ENCODE measurements around the gene ARHGAP21. TPM values are rescaled to one million over a fixed set of nuclear protein-coding genes. Genes with fewer than 3 reads are reported as not detected.
A peak's percentile ranks its signal among the peaks of the same experiment; 100 is the strongest.

Gene ARHGAP21
- total RNA-seq, 1 donor from 2014 or later: 69.7 TPM

GRCh38 chr10:24575481-24576002 is 148.1 kb downstream of the ARHGAP21 start:
- Mint-ChIP-seq H3K36me3 (no peaks in the 10 kb centered on the region), H3K4me1 (ENCODE audit: unreplicated experiment) (peaks cover 11% of the 10 kb centered on the region), H3K27ac (no peak overlapping the region), H3K9me3 (no peaks in the 10 kb centered on the region), H3K27me3 (peaks cover 4% of the 10 kb centered on the region), H3K4me3 (no peak overlapping the region)
- no peak for DNase-seq (ENCODE audit: extremely low spot score, unreplicated experiment)
- TF ChIP-seq CTCF (conservative IDR thresholded peaks at IDR 0.05): no peak

DNA sequence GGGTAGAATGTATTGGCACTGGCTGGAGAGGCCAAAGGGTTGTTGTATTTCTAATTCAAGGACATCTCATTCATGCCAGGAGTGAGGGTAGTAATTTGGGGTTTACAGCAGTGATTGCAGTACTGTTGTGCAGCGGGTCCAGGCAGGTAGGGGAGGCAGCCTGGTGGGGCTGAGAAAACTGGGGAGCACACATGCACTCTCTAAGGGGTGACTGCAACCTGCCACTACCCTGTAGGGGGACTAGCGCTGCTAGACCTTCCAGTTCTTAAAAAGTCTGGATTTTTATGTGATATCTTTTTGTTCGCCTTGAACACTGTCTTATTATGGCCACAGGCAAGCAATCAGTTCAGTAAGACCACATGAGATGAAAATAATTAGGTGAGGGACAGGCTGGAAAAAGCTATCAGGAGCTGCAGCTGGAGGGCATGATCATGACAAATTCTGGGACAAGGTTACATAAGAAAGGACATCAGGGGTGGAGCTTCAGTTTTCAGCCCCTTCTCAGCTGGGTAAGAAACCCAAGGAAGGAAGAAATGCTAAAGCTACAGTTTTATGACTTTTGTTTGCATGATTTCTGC is 149.0 kb downstream of the ARHGAP21 start:
- no peak for DNase-seq (ENCODE audit: extremely low spot score, unreplicated experiment)
- peaks cover 6% of the 10 kb centered on the region for H3K4me1 Mint-ChIP-seq (ENCODE audit: unreplicated experiment)
- H3K9me3 Mint-ChIP-seq: no peaks in the 10 kb centered on the region
- no peak overlapping the region for H3K4me3 Mint-ChIP-seq
- no peak overlapping the region for H3K27ac Mint-ChIP-seq
- peaks cover 4% of the 10 kb centered on the region for H3K27me3 Mint-ChIP-seq
- TF ChIP-seq CTCF (conservative IDR thresholded peaks at IDR 0.05): peak; percentile 27
- H3K36me3 Mint-ChIP-seq: no peaks in the 10 kb centered on the region

GRCh38 chr10:24574161-24574560 is 149.5 kb downstream of the ARHGAP21 start:
- Mint-ChIP-seq H3K4me3 (no peak overlapping the region), H3K9me3 (no peaks in the 10 kb centered on the region)

DNA sequence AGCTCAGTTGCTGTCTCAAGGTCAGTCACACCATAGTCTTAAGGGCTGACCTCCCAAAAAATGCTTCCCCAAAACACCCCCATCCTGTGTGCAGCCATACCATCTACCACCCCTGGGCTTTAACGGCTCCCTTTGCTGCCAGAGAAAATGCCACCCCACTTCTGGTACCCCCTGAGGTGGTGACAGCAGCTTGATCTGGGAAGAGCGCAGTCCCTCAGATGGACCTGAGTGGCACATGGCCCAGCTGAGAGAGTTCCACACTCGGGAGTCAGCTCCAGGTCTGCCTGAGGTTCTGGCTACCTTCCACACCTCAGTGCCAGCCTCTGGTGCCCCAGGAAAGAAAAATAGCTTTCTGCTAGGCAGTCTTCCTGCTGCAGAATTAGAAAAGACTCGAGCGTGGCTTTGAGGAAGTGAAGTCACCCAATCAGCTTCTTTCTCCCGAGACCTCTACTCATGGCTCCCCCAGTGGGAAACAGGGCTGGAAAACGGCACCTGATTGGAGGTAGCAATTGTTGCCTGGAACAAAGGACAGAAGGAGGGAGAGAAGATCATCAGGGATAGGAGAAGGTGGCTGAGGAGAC is 151.7 kb downstream of the ARHGAP21 start:
- H3K36me3 Mint-ChIP-seq: no peaks in the 10 kb centered on the region
- H3K4me3 Mint-ChIP-seq: no peak overlapping the region
- H3K4me1 Mint-ChIP-seq (ENCODE audit: unreplicated experiment): peaks cover 6% of the 10 kb centered on the region
- H3K27me3 Mint-ChIP-seq: peaks cover 4% of the 10 kb centered on the region
- no peak for TF ChIP-seq CTCF (conservative IDR thresholded peaks at IDR 0.05)
- no peaks in the 10 kb centered on the region for H3K9me3 Mint-ChIP-seq
- no peak for DNase-seq (ENCODE audit: extremely low spot score, unreplicated experiment)
- H3K27ac Mint-ChIP-seq: no peak overlapping the region

More at GRCh38 chr10:24574161-24574560, 149.5 kb downstream of the ARHGAP21 start:
- Mint-ChIP-seq H3K27ac (no peak overlapping the region), H3K4me1 (ENCODE audit: unreplicated experiment) (peaks cover 6% of the 10 kb centered on the region), H3K36me3 (no peaks in the 10 kb centered on the region), H3K27me3 (peaks cover 4% of the 10 kb centered on the region)
- no peak for TF ChIP-seq CTCF (conservative IDR thresholded peaks at IDR 0.05)
- no peak for DNase-seq (ENCODE audit: extremely low spot score, unreplicated experiment)

DNA sequence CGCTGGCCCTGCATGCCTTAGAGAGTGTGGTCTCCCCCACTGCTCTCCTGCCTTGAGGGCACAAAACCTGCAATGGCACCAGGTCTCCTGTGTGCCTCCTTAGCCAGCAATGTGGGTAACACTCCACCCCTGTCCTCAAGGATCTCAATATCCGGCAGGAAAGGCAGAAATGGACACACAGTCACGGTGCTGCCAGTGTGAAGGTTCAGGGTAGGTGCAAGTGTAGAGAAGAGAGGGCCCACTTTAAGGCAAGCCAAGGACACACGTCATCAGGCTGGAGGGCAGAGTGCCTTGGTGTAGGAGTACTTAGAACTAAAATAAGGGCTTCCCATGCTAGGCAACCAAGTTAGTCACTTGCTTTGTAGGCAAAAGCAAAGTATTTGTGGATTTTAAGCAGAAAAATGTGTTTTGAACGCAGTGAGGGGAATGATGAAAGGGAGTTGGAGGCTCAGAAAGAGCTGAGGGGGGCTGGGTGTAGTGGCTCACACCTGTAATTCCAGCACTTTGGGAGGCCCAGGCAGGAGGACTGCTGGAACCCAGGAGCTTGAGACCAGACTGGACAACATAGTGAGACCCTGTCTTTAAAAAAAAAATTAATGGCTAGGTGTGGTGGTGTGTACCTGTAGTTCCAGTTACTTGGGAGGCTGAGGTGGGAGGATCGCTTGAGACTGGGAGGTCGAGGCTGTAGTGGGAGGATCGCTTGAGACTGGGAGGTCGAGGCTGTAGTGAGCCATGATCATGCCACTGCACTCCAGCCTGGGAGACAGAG is 152.8 kb downstream of the ARHGAP21 start:
- H3K36me3 Mint-ChIP-seq: no peaks in the 10 kb centered on the region
- no peaks in the 10 kb centered on the region for H3K9me3 Mint-ChIP-seq
- H3K4me1 Mint-ChIP-seq (ENCODE audit: unreplicated experiment): peaks cover 6% of the 10 kb centered on the region
- DNase-seq (ENCODE audit: extremely low spot score, unreplicated experiment): no peak
- H3K27ac Mint-ChIP-seq: peak overlapping the region; percentile 21
- H3K4me3 Mint-ChIP-seq: no peak overlapping the region
- no peak for TF ChIP-seq CTCF (conservative IDR thresholded peaks at IDR 0.05)
- H3K27me3 Mint-ChIP-seq: peaks cover 4% of the 10 kb centered on the region
